H9 (cell line): ENCODE results near the gene CERS2. TPM values are rescaled to one million over a fixed set of nuclear protein-coding genes. Genes with fewer than 3 reads are reported as not detected.

ENCODE experiments used
- DNase-seq: peaks from one replicate; pipeline ENCODE4 v3.0.0-alpha.2; 2017
- H2AFZ ChIP-seq: one replicate; pipeline ENCODE4 v1.6.1; 2013; ENCODE audit warnings: mild to moderate bottlenecking, low read length, control low read depth, moderate library complexity
- H2AK5ac ChIP-seq: 2 replicates; pipeline ENCODE4 v1.6.1; 2013; ENCODE audit warnings: low read length, control low read depth, mixed read lengths; ENCODE audit not compliant: insufficient read length
- H2BK120ac ChIP-seq: one replicate; pipeline ENCODE4 v1.6.1; 2013; ENCODE audit warnings: low read depth, mild to moderate bottlenecking, low read length, control low read depth, inconsistent platforms; ENCODE audit not compliant: poor library complexity, severe bottlenecking
- H2BK12ac ChIP-seq: 2 replicates; pipeline ENCODE4 v1.6.1; 2013; ENCODE audit warnings: low read length, control low read depth, mixed read lengths, low read depth; ENCODE audit not compliant: insufficient read length
- H2BK15ac ChIP-seq: 2 replicates; pipeline ENCODE4 v1.6.1; 2013; ENCODE audit warnings: low read depth, low read length, control low read depth
- H2BK20ac ChIP-seq: one replicate; pipeline ENCODE4 v1.6.1; 2013; ENCODE audit warnings: low read depth, mild to moderate bottlenecking, low read length, control low read depth, inconsistent platforms; ENCODE audit not compliant: poor library complexity, severe bottlenecking
- H2BK5ac ChIP-seq: 2 replicates; pipeline ENCODE4 v1.6.1; 2013; ENCODE audit warnings: low read length, control low read depth, mixed read lengths; ENCODE audit not compliant: insufficient read length
- H3K14ac ChIP-seq: 2 replicates; pipeline ENCODE4 v1.6.1; 2013; ENCODE audit warnings: low read length, control low read depth; ENCODE audit not compliant: insufficient read depth
- H3K18ac ChIP-seq: 2 replicates; pipeline ENCODE4 v1.6.1; 2013; ENCODE audit warnings: low read depth, mild to moderate bottlenecking, mixed read lengths, low read length, control low read depth; ENCODE audit not compliant: insufficient read length
- H3K23ac ChIP-seq: 2 replicates; pipeline ENCODE4 v1.6.1; 2013; ENCODE audit warnings: low read length, control low read depth, mixed read lengths, low read depth; ENCODE audit not compliant: insufficient read length
- H3K23me2 ChIP-seq: 2 replicates; pipeline ENCODE4 v1.6.1; 2013; ENCODE audit warnings: low read depth, mild to moderate bottlenecking, mixed read lengths, low read length, control low read depth; ENCODE audit not compliant: insufficient read length, poor library complexity, severe bottlenecking
- H3K27ac ChIP-seq: 2 replicates; pipeline ENCODE4 v1.5.1; 2013; ENCODE audit warnings: low read length, control low read depth, mixed read lengths, low read depth; ENCODE audit not compliant: insufficient read length
- H3K27me3 ChIP-seq: 2 replicates; pipeline ENCODE4 v1.6.1; 2013; ENCODE audit warnings: low read length, control low read depth, inconsistent platforms; ENCODE audit not compliant: insufficient read depth
- H3K4ac ChIP-seq: 2 replicates; pipeline ENCODE4 v1.6.1; 2013; ENCODE audit warnings: low read depth, mild to moderate bottlenecking, control low read depth, inconsistent platforms, low read length, moderate library complexity
- H3K4me1 ChIP-seq: 2 replicates; pipeline ENCODE4 v1.6.1; 2013; ENCODE audit warnings: low read length, control low read depth, inconsistent platforms; ENCODE audit not compliant: insufficient read depth
- H3K4me2 ChIP-seq: 2 replicates; pipeline ENCODE4 v1.6.1; 2013; ENCODE audit warnings: low read length, control low read depth, mixed read lengths; ENCODE audit not compliant: insufficient read length, insufficient read depth
- H3K56ac ChIP-seq: 2 replicates; pipeline ENCODE4 v1.6.1; 2013; ENCODE audit warnings: low read depth, mild to moderate bottlenecking, mixed read lengths, low read length, control low read depth; ENCODE audit not compliant: insufficient read length
- H3K79me1 ChIP-seq: 2 replicates; pipeline ENCODE4 v1.6.1; 2013; ENCODE audit warnings: low read depth, mild to moderate bottlenecking, moderate library complexity, low read length, control low read depth, inconsistent platforms; ENCODE audit not compliant: insufficient read depth, poor library complexity, severe bottlenecking
- H3K79me2 ChIP-seq: 2 replicates; pipeline ENCODE4 v1.6.1; 2013; ENCODE audit warnings: low read length, control low read depth, inconsistent platforms; ENCODE audit not compliant: insufficient read depth
- H3K9ac ChIP-seq: 2 replicates; pipeline ENCODE4 v1.6.1; 2013; ENCODE audit warnings: low read length, control low read depth, mixed read lengths; ENCODE audit not compliant: insufficient read length; ENCODE audit errors: extremely low read depth
- H3K9me3 ChIP-seq: one replicate; pipeline ENCODE4 v1.6.1; 2013; ENCODE audit warnings: low read depth, low read length, inconsistent platforms; ENCODE audit not compliant: control insufficient read depth
- H3T11ph ChIP-seq: one replicate; pipeline ENCODE4 v1.6.1; 2013; ENCODE audit warnings: mild to moderate bottlenecking, low read length, control low read depth, inconsistent platforms
- H4K20me1 ChIP-seq: one replicate; pipeline ENCODE4 v1.6.1; 2013; ENCODE audit not compliant: control insufficient read depth, insufficient read length, insufficient read depth
- H4K5ac ChIP-seq: 2 replicates; pipeline ENCODE4 v1.6.1; 2013; ENCODE audit warnings: low read depth, mild to moderate bottlenecking, mixed read lengths, low read length, control low read depth; ENCODE audit not compliant: insufficient read length
- H4K8ac ChIP-seq: replicated peaks from 2 replicates; pipeline ENCODE4 v1.6.1; 2013; ENCODE audit warnings: low read length, control low read depth, mixed read lengths, low read depth; ENCODE audit not compliant: insufficient read length
- H4K91ac ChIP-seq: 2 replicates; pipeline ENCODE4 v1.6.1; 2013; ENCODE audit warnings: low read depth, mild to moderate bottlenecking, moderate library complexity, mixed read lengths, low read length, control low read depth; ENCODE audit not compliant: insufficient read length
- H3K27ac Mint-ChIP-seq, 3 experiments: 2 replicates in 2 of 3; 3 replicates in 1 of 3; pipeline ENCODE4 v1.8.0; 2020 to 2021; ENCODE audit warnings: mixed read lengths in 3 of 3, mild to moderate bottlenecking in 1 of 3, moderate library complexity in 1 of 3
- H3K27me3 Mint-ChIP-seq: 2 replicates; pipeline ENCODE4 v1.8.0; 2021; ENCODE audit warnings: low read depth, mild to moderate bottlenecking, moderate library complexity, mixed read lengths
- H3K36me3 Mint-ChIP-seq, 3 experiments: 2 replicates in 2 of 3; 3 replicates in 1 of 3; pipeline ENCODE4 v1.8.0; 2020 to 2021; ENCODE audit warnings: low read depth in 3 of 3, mixed read lengths in 3 of 3; ENCODE audit not compliant: insufficient read depth in 1 of 3
- H3K4me1 Mint-ChIP-seq, 2 experiments: 2 replicates each; pipeline ENCODE4 v1.8.0; 2020; ENCODE audit warnings: mixed read lengths in 2 of 2
- H3K4me3 Mint-ChIP-seq, 2 experiments: 2 replicates in 1 of 2; 3 replicates in 1 of 2; pipeline ENCODE4 v1.8.0; 2020 to 2021; ENCODE audit warnings: mild to moderate bottlenecking in 2 of 2, mixed read lengths in 2 of 2, moderate library complexity in 1 of 2
- H3K9me3 Mint-ChIP-seq, 2 experiments: 2 replicates in 1 of 2; 3 replicates in 1 of 2; pipeline ENCODE4 v1.8.0; 2020; ENCODE audit warnings: mild to moderate bottlenecking in 2 of 2, mixed read lengths in 2 of 2, moderate library complexity in 1 of 2
- CTCF ChIP-seq: fragments of 200-600 bp; sonication (generic); conservative IDR thresholded peaks from 3 replicates; pipeline ENCODE4 v1.8.0; 2021; ENCODE audit warnings: antibody characterized with exemption, mild to moderate bottlenecking
- WGBS: extraction: QIAGEN DNeasy Blood & Tissue Kit; methylation state at CpG from one replicate; pipeline ENCODE4 v1.1.7; 2013; ENCODE audit warnings: missing lambda C conversion rate, low lambda C conversion rate, mixed read lengths; ENCODE audit not compliant: insufficient read length; ENCODE audit errors: extremely low coverage; 5-methylcytosine and 5-hydroxymethylcytosine counted together
- total RNA-seq: library from RNA; stranded (reverse); gene quantifications from 2 replicates; pipeline ENCODE4 v1.2.1, GENCODE V29; 2021

The CERS2 gene
- total RNA-seq, 1 experiment from 2014 or later = 201 TPM

GRCh38 chr1:150976879-150977694 lies 2.5 kb upstream of the CERS2 start:
- H3K27ac ChIP-seq = no peak overlapping the region

More at GRCh38 chr1:150976879-150977694, 2.5 kb upstream of the CERS2 start:
- peak overlapping the region; percentile 15 for H3K18ac ChIP-seq
- DNase-seq = peak; percentile 86
- Mint-ChIP-seq H3K9me3 (no peaks in the 10 kb centered on the region), H3K27ac (peak overlapping the region; percentile 33 to 93 (median 59); a peak in 4 of 7 replicates), H3K27me3 (no peaks in the 10 kb centered on the region), H3K4me1 (peaks cover 57 to 58% of the 10 kb centered on the region in 2 experiments), H3K36me3 (peaks cover 2 to 4% (median 2%) of the 10 kb centered on the region in 3 experiments; a peak in 2 of 7 replicates), H3K4me3 (peak overlapping the region; percentile 78 to 84)
- H3K4ac ChIP-seq = no peak overlapping the region
- peaks cover 25% of the 10 kb centered on the region for H3K4me1 ChIP-seq
- peaks cover 12% of the 10 kb centered on the region for H3K23me2 ChIP-seq
- no peak overlapping the region for H2BK5ac ChIP-seq
- H2AK5ac ChIP-seq = no peak overlapping the region
- H3K9ac ChIP-seq = no peak overlapping the region
- no peaks in the 10 kb centered on the region for H3K9me3 ChIP-seq
- H3K14ac ChIP-seq = no peak overlapping the region
- no peak overlapping the region for H3K56ac ChIP-seq
- no peak overlapping the region for H3K4me2 ChIP-seq
- no peak overlapping the region for H3K23ac ChIP-seq
- H2BK12ac ChIP-seq = no peak overlapping the region
- H2BK120ac ChIP-seq = no peak overlapping the region
- H2AFZ ChIP-seq = no peak overlapping the region
- no peak overlapping the region for H4K8ac ChIP-seq
- no peak overlapping the region for H4K5ac ChIP-seq
- H3K79me1 ChIP-seq = no peaks in the 10 kb centered on the region
- H3K79me2 ChIP-seq = peaks cover 16% of the 10 kb centered on the region; the same call in 1 of the 2 replicates
- no peak for TF ChIP-seq CTCF
- H4K20me1 ChIP-seq = no peaks in the 10 kb centered on the region
- H3T11ph ChIP-seq = no peak overlapping the region
- no peak overlapping the region for H2BK15ac ChIP-seq
- no CpG with 5 or more reads among the region's 11 CpGs for WGBS
- H3K27me3 ChIP-seq = no peaks in the 10 kb centered on the region
- H4K91ac ChIP-seq = no peak overlapping the region
- no peak overlapping the region for H2BK20ac ChIP-seq
